Measurements from ENCODE around the gene ANXA2R. TPM values are rescaled to one million over a fixed set of nuclear protein-coding genes. Genes with fewer than 3 reads are reported as not detected.
A peak's percentile ranks its signal among the peaks of the same experiment; 100 is the strongest.

ANXA2R gene
- total RNA-seq, 1 donor from 2014 or later = 0.93 TPM

DNA sequence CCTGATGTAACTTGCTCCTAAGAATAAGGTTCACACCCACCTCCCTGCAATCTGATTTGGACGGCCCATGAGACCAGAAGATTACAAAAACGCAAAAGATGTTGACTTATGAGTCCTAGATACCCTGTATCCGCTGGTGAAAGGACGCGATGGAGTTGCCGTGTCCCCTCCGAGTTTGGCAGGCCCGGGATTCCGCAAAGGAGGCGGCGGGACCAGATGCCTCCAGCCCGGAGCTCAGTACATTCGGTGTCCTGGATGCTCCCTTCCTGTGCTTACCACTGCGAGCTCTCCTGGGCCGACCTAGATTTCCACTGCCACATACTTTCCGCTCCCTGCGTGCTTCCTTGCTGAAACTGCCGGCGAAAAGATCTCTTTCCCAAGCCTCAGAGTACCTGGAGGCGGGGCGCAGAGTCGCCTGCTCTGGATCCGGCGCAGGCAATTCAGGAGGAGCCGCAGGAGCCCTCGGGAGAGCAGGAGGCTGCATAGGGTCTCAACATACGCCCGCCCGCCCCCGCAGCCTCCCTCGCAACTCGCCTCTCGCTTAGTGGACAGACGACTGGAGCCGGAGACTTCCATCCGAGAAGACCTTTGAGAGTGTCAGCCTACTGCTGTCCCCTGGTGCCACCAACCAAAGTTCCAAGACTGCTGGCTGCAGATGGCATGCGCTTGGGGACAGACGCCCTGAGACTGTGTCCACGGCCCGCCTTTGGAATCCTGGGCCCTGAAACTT is 39.8 kb downstream of the ANXA2R start:
- Mint-ChIP-seq H3K27ac (no peak overlapping the region), H3K9me3 (no peaks in the 10 kb centered on the region), H3K36me3 (ENCODE audit: low read depth) (peaks cover 3% of the 10 kb centered on the region), H3K4me3 (no peak overlapping the region), H3K4me1 (ENCODE audit: low read depth) (peaks cover 17% of the 10 kb centered on the region), H3K27me3 (ENCODE audit: insufficient read depth) (peaks cover 8% of the 10 kb centered on the region)
- intact Hi-C loops (cut with micrococcal nuclease) = no loop called here
- no peak for DNase-seq (ENCODE audit: low spot score)

DNA sequence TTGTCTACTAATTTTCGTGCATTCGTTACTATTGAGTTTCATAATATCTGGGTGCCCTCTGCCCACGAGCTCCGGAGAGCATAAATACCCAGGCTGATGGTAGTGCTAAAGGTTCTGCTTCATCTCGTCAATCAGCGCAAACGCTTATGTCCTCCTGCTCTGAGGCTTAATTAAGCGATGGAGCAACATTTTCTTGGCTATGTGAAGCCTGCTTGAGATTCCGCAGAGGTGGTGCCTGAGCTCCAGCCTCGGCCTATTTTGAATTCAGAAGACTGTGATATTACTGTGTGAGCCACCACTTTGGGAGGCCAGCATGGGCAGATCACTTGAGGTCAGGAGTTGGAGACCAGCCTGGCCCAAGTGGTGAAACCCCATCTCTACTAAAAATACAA is 44.8 kb downstream of the ANXA2R start:
- DNase-seq (ENCODE audit: low spot score) = no peak
- intact Hi-C loops (cut with micrococcal nuclease) = loop anchor here (1.0 kb wide), 3 partner anchors 13 to 69 kb away; no protein-coding TSS in a partner anchor
- Mint-ChIP-seq H3K36me3 (ENCODE audit: low read depth) (peaks cover 5% of the 10 kb centered on the region), H3K4me3 (peak overlapping the region; percentile 98), H3K4me1 (ENCODE audit: low read depth) (peaks cover 57% of the 10 kb centered on the region), H3K9me3 (no peaks in the 10 kb centered on the region), H3K27ac (peak overlapping the region; percentile 100), H3K27me3 (ENCODE audit: insufficient read depth) (peaks cover 3% of the 10 kb centered on the region)

DNA sequence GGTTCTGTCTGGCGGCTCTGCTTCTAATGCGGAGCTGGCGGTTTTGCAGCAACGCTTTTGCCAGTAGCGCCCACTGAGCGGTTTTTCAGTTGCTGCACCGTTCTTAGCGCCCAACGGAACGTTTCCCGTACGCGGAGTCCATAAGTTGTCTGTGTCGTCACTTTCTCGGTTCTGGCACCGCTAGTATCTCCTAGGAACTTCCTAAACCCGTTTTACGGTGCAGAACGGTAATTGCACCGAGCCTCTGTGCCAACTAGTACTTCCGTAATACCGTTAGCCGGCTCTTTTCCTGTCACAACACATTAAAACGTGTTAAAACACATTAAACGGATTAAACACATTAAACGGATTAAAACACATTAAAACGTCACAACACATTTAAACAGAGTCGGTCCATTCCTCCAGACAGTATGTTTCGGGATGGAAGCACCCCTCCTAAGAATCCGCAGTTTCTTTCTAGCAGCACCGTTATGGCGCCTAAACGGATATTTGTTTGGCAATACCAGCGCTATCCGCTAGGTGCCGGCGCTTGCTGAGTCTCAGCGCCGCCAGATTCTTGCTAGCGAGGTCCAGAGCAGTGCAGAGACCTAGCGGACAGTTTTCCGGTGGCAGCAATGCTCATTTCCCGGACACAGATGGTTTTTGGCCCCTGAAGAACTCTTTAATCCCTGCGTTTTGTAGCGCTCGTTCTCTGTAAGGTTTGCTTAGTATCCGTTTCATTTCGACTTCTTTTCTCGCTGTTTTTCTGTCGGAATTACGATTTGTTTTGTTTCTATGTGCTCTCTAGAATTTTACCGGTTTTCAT is 45.4 kb downstream of the ANXA2R start:
- Mint-ChIP-seq H3K4me3 (peak overlapping the region; percentile 98), H3K9me3 (no peaks in the 10 kb centered on the region), H3K4me1 (ENCODE audit: low read depth) (peaks cover 58% of the 10 kb centered on the region), H3K27me3 (ENCODE audit: insufficient read depth) (peaks cover 3% of the 10 kb centered on the region), H3K27ac (peak overlapping the region; percentile 100), H3K36me3 (ENCODE audit: low read depth) (peaks cover 5% of the 10 kb centered on the region)
- peak; percentile 84 for DNase-seq (ENCODE audit: low spot score)
- intact Hi-C loops (cut with micrococcal nuclease) = loop anchor here (1.0 to 5.0 kb wide), 5 partner anchors 14 to 403 kb away; partner anchors contain the start of gene ANXA2R

DNA sequence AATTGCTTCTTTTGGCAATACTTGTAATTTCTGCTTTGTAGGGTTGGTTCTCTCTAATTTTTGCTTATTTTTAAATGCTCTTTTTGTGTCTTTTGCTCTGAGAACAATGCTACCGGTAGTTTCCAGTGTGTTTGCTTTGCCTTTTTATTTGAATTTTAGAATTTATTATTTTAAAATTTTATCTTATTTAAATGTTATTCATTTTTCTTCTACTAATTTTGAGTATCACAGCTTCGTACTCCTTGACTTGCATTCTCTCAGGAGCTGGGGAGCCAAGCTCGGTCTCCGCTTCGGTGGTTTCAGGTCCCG is 45.9 kb downstream of the ANXA2R start:
- peak overlapping the region; percentile 98 for H3K4me3 Mint-ChIP-seq
- peaks cover 63% of the 10 kb centered on the region for H3K4me1 Mint-ChIP-seq (ENCODE audit: low read depth)
- peaks cover 5% of the 10 kb centered on the region for H3K36me3 Mint-ChIP-seq (ENCODE audit: low read depth)
- intact Hi-C loops (cut with micrococcal nuclease) = loop anchor here (1.0 to 5.0 kb wide), 2 partner anchors 46 to 403 kb away; partner anchors contain the start of gene ANXA2R
- no peak for DNase-seq (ENCODE audit: low spot score)
- H3K27ac Mint-ChIP-seq = peak overlapping the region; percentile 100
- no peaks in the 10 kb centered on the region for H3K9me3 Mint-ChIP-seq
- H3K27me3 Mint-ChIP-seq (ENCODE audit: insufficient read depth) = peaks cover 3% of the 10 kb centered on the region

DNA sequence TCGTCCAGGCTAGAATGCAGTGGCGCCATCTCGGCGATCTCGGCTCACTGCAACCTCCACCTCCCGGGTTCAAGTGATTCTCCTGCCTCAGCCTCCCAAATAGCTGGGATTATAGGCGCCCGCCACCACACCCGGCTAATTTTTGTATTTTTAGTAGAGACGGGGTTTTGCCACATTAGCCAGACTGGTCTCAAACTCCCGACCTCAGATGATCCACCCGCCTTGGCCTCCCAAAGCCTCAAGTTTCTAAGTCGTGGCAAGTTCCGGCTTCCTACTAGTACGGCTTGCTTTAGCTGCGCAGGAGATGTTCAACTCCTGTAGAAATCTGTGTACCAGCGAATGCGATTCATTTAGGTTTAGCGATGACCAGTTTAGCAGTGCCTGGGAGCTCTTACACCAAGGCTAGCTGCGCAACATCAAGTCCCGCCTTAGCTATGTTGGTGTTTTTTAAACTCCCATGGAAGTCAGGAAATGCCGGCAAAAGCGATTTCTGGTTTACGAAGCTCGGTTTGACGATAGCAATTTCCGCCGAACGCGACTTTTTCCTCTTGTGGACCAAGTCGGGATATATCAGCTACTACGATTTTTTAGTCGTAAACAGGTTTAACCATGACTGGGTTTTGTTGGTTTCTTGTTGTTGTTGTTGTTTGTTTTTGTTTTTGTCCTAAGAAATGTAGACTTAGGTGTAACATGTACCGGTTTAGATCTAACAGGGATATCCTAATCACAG is 46.4 kb downstream of the ANXA2R start:
- Mint-ChIP-seq H3K4me1 (ENCODE audit: low read depth) (peaks cover 68% of the 10 kb centered on the region), H3K27me3 (ENCODE audit: insufficient read depth) (peaks cover 3% of the 10 kb centered on the region), H3K27ac (peak overlapping the region; percentile 100), H3K4me3 (peak overlapping the region; percentile 98), H3K9me3 (peaks cover 2% of the 10 kb centered on the region), H3K36me3 (ENCODE audit: low read depth) (peaks cover 6% of the 10 kb centered on the region)
- intact Hi-C loops (cut with micrococcal nuclease) = loop anchor here (1.0 to 5.0 kb wide), 5 partner anchors 43 to 404 kb away; partner anchors contain the start of genes ANXA2R and HMGCS1
- DNase-seq (ENCODE audit: low spot score) = peak; percentile 41

DNA sequence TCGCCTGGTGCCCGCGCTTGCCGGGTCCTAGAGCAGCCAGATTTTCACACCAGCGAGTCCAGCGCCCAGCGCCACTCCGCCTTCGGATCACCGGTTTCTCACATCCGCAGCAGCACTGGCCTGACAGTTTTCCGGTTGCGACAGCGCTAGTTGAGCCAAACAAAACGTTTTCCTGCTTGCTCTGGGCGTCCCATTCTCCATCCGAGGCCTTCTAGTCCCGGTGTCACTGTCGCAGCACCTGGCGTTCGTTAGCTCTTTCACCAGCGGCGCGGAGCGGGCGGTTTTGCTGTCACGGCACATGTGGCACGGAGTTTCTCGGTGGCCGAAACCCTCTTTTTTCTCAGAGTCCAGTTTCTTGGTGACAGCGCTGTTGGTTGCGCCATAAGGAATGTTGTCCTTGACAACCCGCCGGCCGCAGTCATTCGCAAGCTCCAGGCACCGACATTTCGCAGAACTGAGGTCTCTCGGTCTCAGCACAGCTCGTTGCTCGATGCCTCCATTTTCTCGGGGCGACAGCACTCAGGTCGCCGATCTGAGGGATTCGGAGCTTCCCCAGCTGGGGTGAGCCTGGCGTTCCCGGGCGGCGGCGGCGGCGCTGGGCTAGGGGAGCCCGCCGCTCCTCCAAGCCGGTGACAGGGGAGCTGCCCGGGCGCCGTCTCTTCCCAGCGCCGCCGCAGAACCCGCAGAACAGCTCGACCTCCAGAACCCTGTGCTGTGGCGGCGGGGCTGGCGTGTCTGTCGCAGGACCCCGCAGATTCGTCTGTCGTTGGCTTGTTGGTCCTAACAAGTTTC is 47.8 kb downstream of the ANXA2R start:
- Mint-ChIP-seq H3K27me3 (ENCODE audit: insufficient read depth) (peaks cover 3% of the 10 kb centered on the region), H3K4me3 (peak overlapping the region; percentile 98), H3K27ac (peak overlapping the region; percentile 100), H3K9me3 (peaks cover 4% of the 10 kb centered on the region), H3K4me1 (ENCODE audit: low read depth) (peaks cover 80% of the 10 kb centered on the region), H3K36me3 (ENCODE audit: low read depth) (peaks cover 8% of the 10 kb centered on the region)
- peak; percentile 73 for DNase-seq (ENCODE audit: low spot score)
- intact Hi-C loops (cut with micrococcal nuclease) = loop anchor here (1.0 to 5.0 kb wide), 3 partner anchors 129 to 405 kb away; partner anchors contain the start of gene HMGCS1

DNA sequence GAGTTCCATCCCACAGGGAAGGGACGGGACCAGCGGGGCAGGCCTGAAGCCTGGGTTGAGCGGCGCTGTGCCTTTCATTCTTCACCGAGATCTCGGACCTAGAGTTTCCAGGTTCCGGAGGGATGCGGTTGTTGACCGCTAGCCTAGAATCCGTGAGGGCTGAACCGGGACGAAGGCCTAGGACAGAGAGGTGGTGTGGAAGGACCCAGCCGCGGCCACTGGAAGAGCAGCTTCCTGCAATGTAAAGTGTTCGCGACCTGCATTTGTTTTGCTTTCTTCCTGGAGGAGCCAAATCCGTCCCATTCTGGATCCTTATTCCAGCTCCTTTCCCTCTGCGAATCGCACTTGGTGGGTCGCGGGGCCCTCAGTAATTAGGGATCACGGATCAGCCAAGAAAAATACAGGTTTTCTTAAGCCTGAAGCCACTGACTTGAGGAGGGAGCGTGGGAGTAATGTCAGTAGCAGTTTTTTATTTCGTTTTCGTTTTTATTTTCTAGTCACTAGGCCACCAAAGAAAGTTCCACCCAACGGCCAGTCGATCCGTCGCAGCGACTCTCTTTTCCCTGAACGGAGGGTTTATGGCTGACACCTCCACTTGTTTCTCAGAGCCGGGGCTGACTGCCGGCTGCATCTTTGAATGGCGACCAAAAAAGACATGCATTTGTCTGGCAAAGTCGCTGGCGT is 48.6 kb downstream of the ANXA2R start:
- peaks cover 8% of the 10 kb centered on the region for H3K36me3 Mint-ChIP-seq (ENCODE audit: low read depth)
- H3K27ac Mint-ChIP-seq = peak overlapping the region; percentile 96
- peaks cover 3% of the 10 kb centered on the region for H3K27me3 Mint-ChIP-seq (ENCODE audit: insufficient read depth)
- peak overlapping the region; percentile 98 for H3K4me3 Mint-ChIP-seq
- peaks cover 80% of the 10 kb centered on the region for H3K4me1 Mint-ChIP-seq (ENCODE audit: low read depth)
- peaks cover 4% of the 10 kb centered on the region for H3K9me3 Mint-ChIP-seq
- intact Hi-C loops (cut with micrococcal nuclease) = loop anchor here (1.0 to 5.0 kb wide), 6 partner anchors 15 to 1087 kb away; partner anchors contain the start of genes HMGCS1 and RIMOC1
- no peak for DNase-seq (ENCODE audit: low spot score)

DNA sequence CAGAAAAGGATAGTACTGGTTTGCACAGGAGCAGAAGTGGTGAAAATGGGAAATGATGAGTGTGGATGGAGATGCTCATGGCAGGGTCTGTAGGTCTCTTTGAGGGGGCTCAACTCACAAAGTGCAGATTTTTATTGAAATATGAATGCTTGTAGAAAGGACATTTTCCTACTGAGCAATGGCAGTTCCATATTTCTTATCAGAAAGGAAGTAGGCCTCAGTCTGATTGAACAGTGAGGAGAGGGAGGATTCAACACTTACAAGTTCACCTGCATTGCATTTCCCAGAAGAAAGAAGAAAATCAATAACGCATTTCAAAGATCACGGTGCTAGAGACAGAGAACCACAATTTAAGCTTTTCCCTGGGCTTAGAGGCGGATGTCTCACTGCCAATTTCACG is 49.2 kb downstream of the ANXA2R start:
- no peak for DNase-seq (ENCODE audit: low spot score)
- intact Hi-C loops (cut with micrococcal nuclease) = loop anchor here (2.0 to 5.0 kb wide), 4 partner anchors 14 to 1086 kb away; partner anchors contain the start of gene RIMOC1
- H3K4me1 Mint-ChIP-seq (ENCODE audit: low read depth) = peaks cover 77% of the 10 kb centered on the region
- H3K27me3 Mint-ChIP-seq (ENCODE audit: insufficient read depth) = peaks cover 3% of the 10 kb centered on the region
- peak overlapping the region; percentile 98 for H3K4me3 Mint-ChIP-seq
- H3K27ac Mint-ChIP-seq = peak overlapping the region; percentile 96
- peaks cover 4% of the 10 kb centered on the region for H3K9me3 Mint-ChIP-seq
- H3K36me3 Mint-ChIP-seq (ENCODE audit: low read depth) = peaks cover 10% of the 10 kb centered on the region

Other genes with a start within 250 kb of the ANXA2R start
- not detected in 2 replicates for gene SELENOP, start 228.4 kb downstream of the ANXA2R start, total RNA-seq
- gene ZNF131, start 80.6 kb upstream of the ANXA2R start, total RNA-seq = 38.3 and 40.2 TPM in 2 replicates
- gene NIM1K, start 151.9 kb upstream of the ANXA2R start, total RNA-seq = 0.39 and 0.67 TPM in 2 replicates